ENCODE results near the gene APBA3. TPM values are rescaled to one million over a fixed set of nuclear protein-coding genes. Genes with fewer than 3 reads are reported as not detected.

APBA3 gene
- total and polyA plus RNA-seq, 2 experiments from 2014 or later: 34.3 to 49.4 TPM

DNA sequence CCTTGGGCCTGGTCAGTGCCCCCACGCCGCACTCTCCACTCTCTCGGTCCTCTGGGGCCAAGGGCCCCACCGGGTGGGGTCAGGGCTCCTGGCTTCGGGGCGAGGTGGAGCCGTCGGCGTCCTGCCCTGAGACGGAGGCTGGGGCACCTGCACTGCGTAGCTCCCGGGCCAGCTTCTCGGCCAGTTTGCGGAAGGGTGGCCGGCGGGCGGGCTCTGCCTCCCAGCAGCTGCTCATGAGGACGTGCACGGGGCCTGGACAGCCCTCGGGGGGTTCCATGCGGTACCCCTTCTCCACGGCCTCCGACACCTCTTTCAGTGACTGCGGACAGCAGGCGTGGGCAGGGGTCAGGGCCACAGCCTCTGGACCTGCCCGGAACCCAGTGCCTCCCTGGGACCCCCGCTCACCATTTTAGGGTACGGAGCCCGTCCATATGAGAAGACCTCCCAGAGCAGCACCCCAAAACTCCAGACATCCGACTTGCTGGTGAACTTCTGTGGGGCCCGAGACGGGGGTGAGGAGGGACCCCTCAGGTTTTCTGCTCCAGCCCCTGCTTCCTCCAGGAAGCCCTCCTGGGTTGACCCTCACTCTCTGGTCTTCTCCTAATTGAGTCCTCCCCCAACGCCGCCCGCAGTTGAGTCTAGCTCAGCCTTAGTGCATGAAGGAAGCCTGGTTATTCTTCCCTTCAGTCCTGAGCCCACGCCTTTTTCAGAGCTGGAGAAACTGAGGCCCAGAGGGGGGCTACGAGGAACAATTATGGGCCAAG lies 16.8 kb upstream of the APBA3 start:
- TF ChIP-seq CTCF (IDR thresholded peaks at IDR 0.05; ENCODE audit: low read depth, low read length): no peak
- no peak for DNase-seq (ENCODE audit: low read depth in 1 of 2, low spot score in 1 of 2)
- Histone ChIP-seq H3K36me3 (no peaks in the 10 kb centered on the region), H3K27ac (no peak overlapping the region), H3K4me3 (no peak overlapping the region), H3K27me3 (no peaks in the 10 kb centered on the region), H3K4me1 (ENCODE audit: low read depth) (no peaks in the 10 kb centered on the region), H3K9me3 (ENCODE audit: low read depth) (no peaks in the 10 kb centered on the region)

GRCh38 chr19:3776479-3777040 lies 15.1 kb upstream of the APBA3 start:
- Histone ChIP-seq H3K36me3 (no peaks in the 10 kb centered on the region), H3K27ac (no peak overlapping the region), H3K4me3 (no peak overlapping the region), H3K4me1 (ENCODE audit: low read depth) (no peaks in the 10 kb centered on the region), H3K9me3 (ENCODE audit: low read depth) (no peaks in the 10 kb centered on the region), H3K27me3 (no peaks in the 10 kb centered on the region)
- TF ChIP-seq CTCF (IDR thresholded peaks at IDR 0.05; ENCODE audit: low read depth, low read length): no peak
- DNase-seq (ENCODE audit: low read depth in 1 of 2, low spot score in 1 of 2): no peak

DNA sequence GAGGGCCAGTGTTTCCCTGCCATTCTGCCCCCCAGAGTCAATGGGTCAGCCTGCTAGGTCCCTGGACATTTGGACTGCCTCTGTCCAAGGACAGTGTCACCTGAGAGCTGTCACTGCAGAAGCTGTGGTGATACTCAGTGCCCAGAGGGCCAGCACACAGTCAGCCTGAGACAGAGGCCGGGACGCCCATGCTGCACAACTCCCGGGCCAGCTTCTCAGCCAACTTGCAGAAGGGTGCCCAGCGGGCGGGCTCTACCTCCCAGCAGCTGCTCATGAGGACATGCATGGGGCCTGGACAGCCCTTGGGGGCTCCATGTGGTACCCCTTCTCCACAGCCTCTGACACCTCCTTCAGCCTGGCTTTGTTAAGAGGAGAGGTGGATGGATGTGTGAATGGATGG lies 14.3 kb upstream of the APBA3 start:
- Histone ChIP-seq H3K4me1 (ENCODE audit: low read depth) (no peaks in the 10 kb centered on the region), H3K27me3 (no peaks in the 10 kb centered on the region), H3K36me3 (no peaks in the 10 kb centered on the region), H3K9me3 (ENCODE audit: low read depth) (no peaks in the 10 kb centered on the region), H3K27ac (no peak overlapping the region), H3K4me3 (no peak overlapping the region)
- TF ChIP-seq CTCF (IDR thresholded peaks at IDR 0.05; ENCODE audit: low read depth, low read length): no peak
- no peak for DNase-seq (ENCODE audit: low read depth in 1 of 2, low spot score in 1 of 2)

GRCh38 chr19:3775374-3775711 lies 13.9 kb upstream of the APBA3 start:
- H3K9me3 ChIP-seq (ENCODE audit: low read depth): no peaks in the 10 kb centered on the region
- H3K27me3 ChIP-seq: no peaks in the 10 kb centered on the region
- DNase-seq (ENCODE audit: low read depth in 1 of 2, low spot score in 1 of 2): no peak
- no peaks in the 10 kb centered on the region for H3K4me1 ChIP-seq (ENCODE audit: low read depth)
- H3K36me3 ChIP-seq: no peaks in the 10 kb centered on the region
- no peak for TF ChIP-seq CTCF (IDR thresholded peaks at IDR 0.05; ENCODE audit: low read depth, low read length)
- no peak overlapping the region for H3K27ac ChIP-seq
- H3K4me3 ChIP-seq: no peak overlapping the region

- Histone ChIP-seq H3K27me3 (no peaks in the 10 kb centered on the region), H3K4me1 (ENCODE audit: low read depth) (no peaks in the 10 kb centered on the region), H3K9me3 (ENCODE audit: low read depth) (no peaks in the 10 kb centered on the region), H3K36me3 (no peaks in the 10 kb centered on the region), H3K4me3 (no peak overlapping the region), H3K27ac (no peak overlapping the region)
- DNase-seq (ENCODE audit: low read depth in 1 of 2, low spot score in 1 of 2): no peak
- no peak for TF ChIP-seq CTCF (IDR thresholded peaks at IDR 0.05; ENCODE audit: low read depth, low read length)
Measured at GRCh38 chr19:3774621-3775373, 13.3 kb upstream of the APBA3 start.

All from cardiac muscle cell (in vitro differentiated cells and primary cell).